ENCODE data around the gene MPHOSPH8.

- TF ChIP-seq CTCF (conservative IDR thresholded peaks at IDR 0.05; ENCODE audit: low read depth, low read length) (0 out of 2 replicates have a peak, but pooled peaks have one; percentile 8), EZH2 (IDR thresholded peaks at IDR 0.05; ENCODE audit: borderline replicate concordance, low read depth, low read length, poor library complexity, severe bottlenecking) (no peak)
Observed at GRCh38 chr13:19601749-19602725, 31.4 kb upstream of the MPHOSPH8 start.

All from A673 (cell line).